ENCODE results near the gene FPR2. TPM values are rescaled to one million over a fixed set of nuclear protein-coding genes. Genes with fewer than 3 reads are reported as not detected.
"Not testable (repeated sequence)": the region's sequence is repeated elsewhere in the genome, so short reads cannot be mapped to it uniquely, and the experiment has no call there.

Gene FPR2
- total and polyA plus RNA-seq, 3 donors from 2014 or later, result 0.19 to 1.3 (median 0.31) TPM

DNA sequence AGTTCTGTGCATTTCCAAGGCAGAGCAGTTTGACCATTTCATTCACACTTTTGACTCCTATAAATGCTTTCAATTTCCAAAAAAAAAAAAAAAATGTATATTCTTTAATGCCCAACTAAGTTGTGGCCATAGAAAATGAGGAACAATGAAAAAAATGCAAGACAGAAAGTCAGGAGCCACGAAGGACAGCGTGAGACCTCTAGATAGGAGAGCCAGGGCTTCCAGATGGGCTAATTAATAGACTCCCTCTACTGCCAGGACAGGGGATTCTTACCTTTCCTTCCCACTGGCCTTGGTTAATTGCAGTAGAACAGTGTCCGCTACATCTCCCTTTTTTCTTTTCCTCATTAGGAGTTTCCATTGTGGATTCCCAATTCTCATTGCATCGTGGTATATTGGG is 42.5 kb downstream of the FPR2 start:
- Histone ChIP-seq H3K27me3 (no peaks in the 10 kb centered on the region), H3K9me3 (no peaks in the 10 kb centered on the region), H3K36me3 (ENCODE audit: low read depth, missing control alignments) (no peaks in the 10 kb centered on the region), H3K4me1 (peaks cover 51% of the 10 kb centered on the region), H3K27ac (no peak overlapping the region), H3K4me3 (no peak overlapping the region)
- TF ChIP-seq, protein P1, sequence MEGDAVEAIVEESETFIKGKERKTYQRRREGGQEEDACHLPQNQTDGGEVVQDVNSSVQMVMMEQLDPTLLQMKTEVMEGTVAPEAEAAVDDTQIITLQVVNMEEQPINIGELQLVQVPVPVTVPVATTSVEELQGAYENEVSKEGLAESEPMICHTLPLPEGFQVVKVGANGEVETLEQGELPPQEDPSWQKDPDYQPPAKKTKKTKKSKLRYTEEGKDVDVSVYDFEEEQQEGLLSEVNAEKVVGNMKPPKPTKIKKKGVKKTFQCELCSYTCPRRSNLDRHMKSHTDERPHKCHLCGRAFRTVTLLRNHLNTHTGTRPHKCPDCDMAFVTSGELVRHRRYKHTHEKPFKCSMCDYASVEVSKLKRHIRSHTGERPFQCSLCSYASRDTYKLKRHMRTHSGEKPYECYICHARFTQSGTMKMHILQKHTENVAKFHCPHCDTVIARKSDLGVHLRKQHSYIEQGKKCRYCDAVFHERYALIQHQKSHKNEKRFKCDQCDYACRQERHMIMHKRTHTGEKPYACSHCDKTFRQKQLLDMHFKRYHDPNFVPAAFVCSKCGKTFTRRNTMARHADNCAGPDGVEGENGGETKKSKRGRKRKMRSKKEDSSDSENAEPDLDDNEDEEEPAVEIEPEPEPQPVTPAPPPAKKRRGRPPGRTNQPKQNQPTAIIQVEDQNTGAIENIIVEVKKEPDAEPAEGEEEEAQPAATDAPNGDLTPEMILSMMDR (IDR thresholded peaks at IDR 0.05), result no peak
- no peak for TF ChIP-seq POLR2A (IDR thresholded peaks at IDR 0.05)
- DNase-seq, result no peak
- 84 to 91% methylated on average over 4 of the region's 4 CpGs for WGBS, 2 donors
- intact Hi-C loops (cut with DNase I; ENCODE audit: low total_unique reads), result no loop called here

GRCh38 chr19:51803967-51804366 is 43.0 kb downstream of the FPR2 start:
- no peaks in the 10 kb centered on the region for H3K36me3 ChIP-seq (ENCODE audit: low read depth, missing control alignments)
- no peaks in the 10 kb centered on the region for H3K9me3 ChIP-seq
- no peak for DNase-seq
- TF ChIP-seq, protein P1 (IDR thresholded peaks at IDR 0.05), result no peak
- no peak for TF ChIP-seq POLR2A (IDR thresholded peaks at IDR 0.05)
- intact Hi-C loops (cut with DNase I; ENCODE audit: low total_unique reads), result no loop called here
- H3K27me3 ChIP-seq, result no peaks in the 10 kb centered on the region
- 62 to 65% methylated on average over 5 of the region's 5 CpGs for WGBS, 2 donors
- no peak overlapping the region for H3K4me3 ChIP-seq
- no peak overlapping the region for H3K27ac ChIP-seq
- peaks cover 47% of the 10 kb centered on the region for H3K4me1 ChIP-seq

DNA sequence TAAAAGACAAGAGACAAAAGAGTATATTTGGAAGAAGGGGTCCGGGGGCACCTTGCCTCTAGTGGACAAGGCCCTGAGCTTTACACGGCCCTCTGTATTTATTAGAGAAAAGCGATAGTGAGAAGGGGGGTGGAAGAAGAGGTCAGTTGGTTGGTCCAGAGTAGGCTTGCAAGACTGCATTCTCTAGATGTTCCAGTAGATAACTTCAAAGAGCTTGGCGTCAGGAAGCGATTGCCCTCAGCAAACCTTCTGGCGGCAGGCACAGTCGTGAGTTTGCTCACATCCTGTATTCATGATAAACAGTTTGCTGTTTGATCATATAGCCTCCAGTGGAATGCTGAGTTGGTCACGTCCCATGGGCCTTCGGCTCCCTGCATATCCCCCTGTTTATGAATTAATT is 43.8 kb downstream of the FPR2 start:
- peaks cover 45% of the 10 kb centered on the region for H3K4me1 ChIP-seq
- H3K27me3 ChIP-seq; H3K9me3 ChIP-seq; intact Hi-C loops (cut with DNase I; ENCODE audit: low total_unique reads); H3K36me3 ChIP-seq (ENCODE audit: low read depth, missing control alignments); H3K4me3 ChIP-seq; DNase-seq: not testable (repeated sequence)
- peak overlapping the region in 1 of 2 donors; percentile 1 for H3K27ac ChIP-seq
- 74 to 91% methylated on average over 9 of the region's 9 CpGs for WGBS, 2 donors

DNA sequence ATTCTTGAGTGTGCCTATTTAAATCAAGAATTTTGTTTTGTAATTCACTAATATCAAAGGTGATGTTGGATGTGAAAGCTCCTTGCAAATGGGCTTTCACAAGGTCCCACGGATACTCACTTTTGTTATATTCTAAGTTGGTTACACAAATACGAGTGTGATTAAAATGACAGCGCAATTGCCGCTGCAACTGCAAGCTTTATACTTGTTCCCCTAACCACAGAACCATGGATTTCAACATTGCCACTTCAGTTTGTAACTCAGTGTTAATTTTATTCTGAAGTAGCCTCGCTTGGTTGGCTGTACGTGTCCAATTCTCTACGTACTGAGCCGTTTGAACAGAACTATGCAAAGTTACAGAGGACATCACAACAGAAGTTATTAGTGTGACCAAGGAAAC is 44.4 kb downstream of the FPR2 start:
- Histone ChIP-seq H3K4me1 (peaks cover 42% of the 10 kb centered on the region), H3K27ac (peak overlapping the region in 1 of 2 donors; percentile 1)
- 87 to 95% methylated on average over 8 of the region's 8 CpGs for WGBS, 2 donors
- H3K27me3 ChIP-seq; H3K4me3 ChIP-seq; H3K36me3 ChIP-seq (ENCODE audit: low read depth, missing control alignments); DNase-seq; intact Hi-C loops (cut with DNase I; ENCODE audit: low total_unique reads); H3K9me3 ChIP-seq: not testable (repeated sequence)

GRCh38 chr19:51806571-51806970 is 45.6 kb downstream of the FPR2 start:
- peaks cover 32% of the 10 kb centered on the region for H3K4me1 ChIP-seq
- H3K27ac ChIP-seq, result peak overlapping the region; percentile 37 to 55
- 74 to 82% methylated on average over 5 of the region's 5 CpGs for WGBS, 2 donors
- H3K9me3 ChIP-seq; H3K4me3 ChIP-seq; intact Hi-C loops (cut with DNase I; ENCODE audit: low total_unique reads); H3K27me3 ChIP-seq; H3K36me3 ChIP-seq (ENCODE audit: low read depth, missing control alignments); DNase-seq: not testable (repeated sequence)

DNA sequence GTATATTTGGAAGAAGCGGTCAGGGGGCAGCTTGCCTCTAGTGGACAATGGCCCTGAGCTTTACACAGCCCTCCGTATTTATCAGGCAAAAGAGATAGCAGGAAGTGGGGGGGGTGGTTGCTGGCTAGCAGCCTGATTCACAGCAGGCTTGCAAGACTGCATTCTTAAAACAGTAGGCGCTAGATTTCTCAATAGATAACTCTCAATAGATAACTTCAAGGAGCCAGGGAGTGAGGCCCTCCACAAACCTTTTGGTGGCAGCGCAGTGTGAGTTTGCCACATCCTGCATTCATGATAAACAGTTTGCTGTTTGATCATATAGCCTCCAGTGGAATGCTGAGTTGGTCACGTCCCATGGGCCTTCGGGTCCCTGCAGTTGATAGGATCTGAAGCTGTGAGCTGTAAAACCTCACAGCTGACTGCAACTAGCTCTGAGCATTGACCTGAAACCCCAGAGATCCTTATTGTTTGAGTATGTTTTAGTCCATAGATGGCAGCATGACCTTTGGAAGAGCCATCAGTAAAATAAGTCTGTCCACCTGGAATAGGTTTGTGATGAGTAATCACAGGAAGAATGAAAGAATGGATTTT is 46.2 kb downstream of the FPR2 start:
- WGBS, 2 donors, result 47 to 57% methylated on average over 6 of the region's 6 CpGs

More for the DNA sequence above, 46.2 kb downstream of the FPR2 start:
- no peaks in the 10 kb centered on the region for H3K27me3 ChIP-seq
- H3K4me3 ChIP-seq, result no peak overlapping the region
- no peaks in the 10 kb centered on the region for H3K9me3 ChIP-seq
- TF ChIP-seq, protein P1 (IDR thresholded peaks at IDR 0.05), result no peak
- TF ChIP-seq POLR2A (IDR thresholded peaks at IDR 0.05), result no peak
- no peaks in the 10 kb centered on the region for H3K36me3 ChIP-seq (ENCODE audit: low read depth, missing control alignments)
- H3K4me1 ChIP-seq, result peaks cover 30% of the 10 kb centered on the region
- peak overlapping the region; percentile 37 to 55 for H3K27ac ChIP-seq
- intact Hi-C loops (cut with DNase I; ENCODE audit: low total_unique reads), result no loop called here
- peak; percentile 85 for DNase-seq
